Measurements from ENCODE around the gene DEGS2.

DNA sequence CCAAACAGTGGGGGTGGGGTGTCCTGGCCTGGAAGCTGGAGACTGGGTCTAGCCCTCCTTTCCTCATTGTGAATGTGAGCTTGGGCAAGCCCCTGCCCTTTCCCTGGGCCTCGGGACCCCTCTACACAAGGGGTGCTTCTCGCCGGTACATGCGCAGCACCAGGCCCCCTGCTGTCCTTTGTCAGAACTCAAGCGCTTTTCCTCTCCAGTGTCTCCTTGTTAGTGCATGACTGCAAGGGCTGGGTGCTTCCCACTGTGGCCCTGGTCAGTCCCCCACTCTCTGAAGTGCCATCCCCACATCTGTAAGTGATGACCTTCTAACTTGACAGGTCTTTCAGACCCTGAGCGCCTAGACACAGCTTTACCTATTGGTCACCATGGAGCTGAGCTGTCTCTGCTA is 44.2 kb downstream of the DEGS2 start:
- TF ChIP-seq, protein P1, sequence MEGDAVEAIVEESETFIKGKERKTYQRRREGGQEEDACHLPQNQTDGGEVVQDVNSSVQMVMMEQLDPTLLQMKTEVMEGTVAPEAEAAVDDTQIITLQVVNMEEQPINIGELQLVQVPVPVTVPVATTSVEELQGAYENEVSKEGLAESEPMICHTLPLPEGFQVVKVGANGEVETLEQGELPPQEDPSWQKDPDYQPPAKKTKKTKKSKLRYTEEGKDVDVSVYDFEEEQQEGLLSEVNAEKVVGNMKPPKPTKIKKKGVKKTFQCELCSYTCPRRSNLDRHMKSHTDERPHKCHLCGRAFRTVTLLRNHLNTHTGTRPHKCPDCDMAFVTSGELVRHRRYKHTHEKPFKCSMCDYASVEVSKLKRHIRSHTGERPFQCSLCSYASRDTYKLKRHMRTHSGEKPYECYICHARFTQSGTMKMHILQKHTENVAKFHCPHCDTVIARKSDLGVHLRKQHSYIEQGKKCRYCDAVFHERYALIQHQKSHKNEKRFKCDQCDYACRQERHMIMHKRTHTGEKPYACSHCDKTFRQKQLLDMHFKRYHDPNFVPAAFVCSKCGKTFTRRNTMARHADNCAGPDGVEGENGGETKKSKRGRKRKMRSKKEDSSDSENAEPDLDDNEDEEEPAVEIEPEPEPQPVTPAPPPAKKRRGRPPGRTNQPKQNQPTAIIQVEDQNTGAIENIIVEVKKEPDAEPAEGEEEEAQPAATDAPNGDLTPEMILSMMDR (IDR thresholded peaks at IDR 0.05) = no peak
- no peak for TF ChIP-seq EP300 (IDR thresholded peaks at IDR 0.05)

All from upper lobe of left lung (tissue), 4 donors.